NCI-H1417 (cell line): ENCODE measurements around the gene MPP7.
"Not testable (repeated sequence)": the region's sequence is repeated elsewhere in the genome, so short reads cannot be mapped to it uniquely, and the experiment has no call there.

ENCODE experiments used
- DNase-seq, 3 experiments: peaks; one replicate each; lab custom pipeline; 2025; lab: John Stamatoyannopoulos, UW

MPP7 gene

GRCh38 chr10:28302638-28303488, at the start of gene MPP7:
Gene MPP7, minus strand, starts transcription at chr10:28303064. Its CDS starts 64,460 bp downstream, at chr10:28238604.
- DNase-seq = peak; percentile 90 to 97 (median 93)

GRCh38 chr10:28349892-28350291, 47.0 kb upstream of the MPP7 start:
- DNase-seq = no peak

GRCh38 chr10:28343987-28344895, 41.4 kb upstream of the MPP7 start:
- DNase-seq = no peak

- no peak for DNase-seq
These were observed 40.4 kb upstream of the MPP7 start for GRCh38 chr10:28343252-28343651.

GRCh38 chr10:28341679-28342078, 38.8 kb upstream of the MPP7 start:
- not testable (repeated sequence) for DNase-seq

GRCh38 chr10:28332726-28333125, 29.9 kb upstream of the MPP7 start:
- no peak for DNase-seq

GRCh38 chr10:28331841-28332240, 29.0 kb upstream of the MPP7 start:
- peak in 1 of 3 experiments; percentile 41 for DNase-seq

- DNase-seq = no peak
These were observed 28.2 kb upstream of the MPP7 start for GRCh38 chr10:28331066-28331465.

GRCh38 chr10:28328346-28328745, 25.5 kb upstream of the MPP7 start:
- no peak for DNase-seq

GRCh38 chr10:28327491-28327880, 24.6 kb upstream of the MPP7 start:
- no peak for DNase-seq

GRCh38 chr10:28326516-28327490, 23.9 kb upstream of the MPP7 start:
- DNase-seq = peak in 1 of 3 experiments; percentile 11

- no peak for DNase-seq
These were observed 17.9 kb upstream of the MPP7 start for GRCh38 chr10:28320799-28321198.

GRCh38 chr10:28320090-28320489, 17.2 kb upstream of the MPP7 start:
- DNase-seq = no peak

- DNase-seq = not testable (repeated sequence)
These were observed 16.2 kb upstream of the MPP7 start for GRCh38 chr10:28319061-28319460.

- DNase-seq = no peak
These were observed 15.8 kb upstream of the MPP7 start for GRCh38 chr10:28318626-28319025.

GRCh38 chr10:28317760-28318159, 14.9 kb upstream of the MPP7 start:
- no peak for DNase-seq

GRCh38 chr10:28316696-28317095, 13.8 kb upstream of the MPP7 start:
- DNase-seq = no peak

- no peak for DNase-seq
These were observed 12.3 kb upstream of the MPP7 start for GRCh38 chr10:28315140-28315539.

GRCh38 chr10:28314211-28314610, 11.3 kb upstream of the MPP7 start:
- no peak for DNase-seq

GRCh38 chr10:28312572-28312971, 9.7 kb upstream of the MPP7 start:
- DNase-seq = no peak

GRCh38 chr10:28311104-28311503, 8.2 kb upstream of the MPP7 start:
- DNase-seq = no peak

- no peak for DNase-seq
These were observed 4.4 kb upstream of the MPP7 start for GRCh38 chr10:28307267-28307666.
